HepG2 (cell line): ENCODE data around the gene SLC26A4.

ENCODE experiments used
- ARID2 ChIP-seq: sonication (generic); formaldehyde crosslinking; IDR thresholded peaks from 2 replicates; pipeline ENCODE4 v1.8.1; 2022; ENCODE audit warnings: mild to moderate bottlenecking, missing genetic modification reagents, borderline replicate concordance
- ELF4 ChIP-seq: sonication (generic); formaldehyde crosslinking; IDR thresholded peaks from 2 replicates; pipeline ENCODE4 v1.5.0; 2020; ENCODE audit warnings: missing genetic modification reagents, mild to moderate bottlenecking, moderate library complexity, borderline replicate concordance
- NCOA5 ChIP-seq: sonication (generic); formaldehyde crosslinking; IDR thresholded peaks from 2 replicates; pipeline ENCODE4 v1.4.0; 2020; ENCODE audit warnings: missing genetic modification reagents
- NFE2L2 ChIP-seq: fragments of 150-350 bp; IDR thresholded peaks from 2 replicates; pipeline ENCODE4 v1.6.1; 2014; ENCODE audit warnings: low read length
- TBX3 ChIP-seq: fragments of 450-650 bp; IDR thresholded peaks from 2 replicates; pipeline ENCODE4 v1.6.1; 2017; ENCODE audit warnings: antibody characterized with exemption, mild to moderate bottlenecking, inconsistent platforms, borderline replicate concordance
- ZNF143 ChIP-seq: sonication (generic); formaldehyde crosslinking; IDR thresholded peaks from 2 replicates; pipeline ENCODE4 v1.4.0; 2020; ENCODE audit warnings: missing genetic modification reagents
- ZNF275 ChIP-seq: sonication (generic); formaldehyde crosslinking; IDR thresholded peaks from 2 replicates; pipeline ENCODE4 v1.8.0; 2022; ENCODE audit warnings: missing genetic modification reagents, mild to moderate bottlenecking, inconsistent platforms, borderline replicate concordance
- ZNF670 ChIP-seq: sonication (generic); formaldehyde crosslinking; IDR thresholded peaks from 2 replicates; pipeline ENCODE4 v1.8.0; 2022; ENCODE audit warnings: mild to moderate bottlenecking, missing genetic modification reagents, borderline replicate concordance
- TF ChIP-seq, protein P1 (sequence below): sonication (generic); formaldehyde crosslinking; IDR thresholded peaks from 2 replicates; pipeline ENCODE4 v1.8.0; 2022; ENCODE audit warnings: mild to moderate bottlenecking, missing genetic modification reagents, borderline replicate concordance
- TF ChIP-seq, protein P2 (sequence below): sonication (generic); formaldehyde crosslinking; IDR thresholded peaks from 2 replicates; pipeline ENCODE4 v1.5.0; 2020; ENCODE audit warnings: mild to moderate bottlenecking, missing genetic modification reagents, moderate library complexity
- TF ChIP-seq, protein P3 (sequence below): sonication (generic); formaldehyde crosslinking; IDR thresholded peaks from 2 replicates; pipeline ENCODE4 v1.4.0; 2020; ENCODE audit warnings: mild to moderate bottlenecking, missing genetic modification reagents
- TF ChIP-seq, protein P4 (sequence below): sonication (generic); formaldehyde crosslinking; IDR thresholded peaks from 2 replicates; pipeline ENCODE4 v1.4.0; 2020; ENCODE audit warnings: missing genetic modification reagents

DNA sequence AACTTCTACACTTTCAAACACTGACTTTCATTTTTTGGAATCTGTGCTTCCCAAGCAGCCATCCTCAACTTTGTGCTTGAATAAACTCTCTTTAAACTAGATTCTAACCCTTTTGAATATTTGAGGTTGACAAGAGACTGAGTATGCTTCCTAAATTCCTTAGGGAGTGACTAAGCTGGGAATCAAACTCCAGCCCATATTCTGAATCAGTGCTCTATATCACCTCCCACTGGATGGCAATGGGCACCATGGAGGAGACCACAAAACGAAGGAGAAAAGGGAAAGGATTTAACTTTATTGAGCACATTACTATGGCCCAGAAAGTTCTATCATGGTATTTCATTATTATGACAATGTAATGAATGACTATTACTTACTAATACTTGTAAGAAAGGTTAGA is 17.2 kb upstream of the SLC26A4 start:
- TF ChIP-seq TBX3 (no peak), ZNF275 (CRISPR knock-in tag) (no peak), ARID2 (CRISPR knock-in tag) (no peak), ELF4 (CRISPR knock-in tag) (no peak), NFE2L2 (no peak), ZNF143 (CRISPR knock-in tag) (no peak), ZNF670 (CRISPR knock-in tag) (no peak), NCOA5 (CRISPR knock-in tag) (no peak)
- TF ChIP-seq, protein P1, sequence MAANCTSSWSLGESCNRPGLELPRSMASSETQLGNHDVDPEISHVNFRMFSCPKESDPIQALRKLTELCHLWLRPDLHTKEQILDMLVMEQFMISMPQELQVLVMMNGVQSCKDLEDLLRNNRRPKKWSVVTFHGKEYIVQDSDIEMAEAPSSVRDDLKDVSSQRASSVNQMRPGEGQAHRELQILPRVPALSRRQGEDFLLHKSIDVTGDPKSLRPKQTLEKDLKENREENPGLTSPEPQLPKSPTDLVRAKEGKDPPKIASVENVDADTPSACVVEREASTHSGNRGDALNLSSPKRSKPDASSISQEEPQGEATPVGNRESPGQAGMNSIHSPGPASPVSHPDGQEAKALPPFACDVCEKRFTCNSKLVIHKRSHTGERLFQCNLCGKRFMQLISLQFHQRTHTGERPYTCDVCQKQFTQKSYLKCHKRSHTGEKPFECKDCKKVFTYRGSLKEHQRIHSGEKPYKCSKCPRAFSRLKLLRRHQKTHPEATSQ = no peak
- TF ChIP-seq, protein P2, sequence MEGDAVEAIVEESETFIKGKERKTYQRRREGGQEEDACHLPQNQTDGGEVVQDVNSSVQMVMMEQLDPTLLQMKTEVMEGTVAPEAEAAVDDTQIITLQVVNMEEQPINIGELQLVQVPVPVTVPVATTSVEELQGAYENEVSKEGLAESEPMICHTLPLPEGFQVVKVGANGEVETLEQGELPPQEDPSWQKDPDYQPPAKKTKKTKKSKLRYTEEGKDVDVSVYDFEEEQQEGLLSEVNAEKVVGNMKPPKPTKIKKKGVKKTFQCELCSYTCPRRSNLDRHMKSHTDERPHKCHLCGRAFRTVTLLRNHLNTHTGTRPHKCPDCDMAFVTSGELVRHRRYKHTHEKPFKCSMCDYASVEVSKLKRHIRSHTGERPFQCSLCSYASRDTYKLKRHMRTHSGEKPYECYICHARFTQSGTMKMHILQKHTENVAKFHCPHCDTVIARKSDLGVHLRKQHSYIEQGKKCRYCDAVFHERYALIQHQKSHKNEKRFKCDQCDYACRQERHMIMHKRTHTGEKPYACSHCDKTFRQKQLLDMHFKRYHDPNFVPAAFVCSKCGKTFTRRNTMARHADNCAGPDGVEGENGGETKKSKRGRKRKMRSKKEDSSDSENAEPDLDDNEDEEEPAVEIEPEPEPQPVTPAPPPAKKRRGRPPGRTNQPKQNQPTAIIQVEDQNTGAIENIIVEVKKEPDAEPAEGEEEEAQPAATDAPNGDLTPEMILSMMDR (CRISPR knock-in tag) = no peak
- TF ChIP-seq, protein P3, sequence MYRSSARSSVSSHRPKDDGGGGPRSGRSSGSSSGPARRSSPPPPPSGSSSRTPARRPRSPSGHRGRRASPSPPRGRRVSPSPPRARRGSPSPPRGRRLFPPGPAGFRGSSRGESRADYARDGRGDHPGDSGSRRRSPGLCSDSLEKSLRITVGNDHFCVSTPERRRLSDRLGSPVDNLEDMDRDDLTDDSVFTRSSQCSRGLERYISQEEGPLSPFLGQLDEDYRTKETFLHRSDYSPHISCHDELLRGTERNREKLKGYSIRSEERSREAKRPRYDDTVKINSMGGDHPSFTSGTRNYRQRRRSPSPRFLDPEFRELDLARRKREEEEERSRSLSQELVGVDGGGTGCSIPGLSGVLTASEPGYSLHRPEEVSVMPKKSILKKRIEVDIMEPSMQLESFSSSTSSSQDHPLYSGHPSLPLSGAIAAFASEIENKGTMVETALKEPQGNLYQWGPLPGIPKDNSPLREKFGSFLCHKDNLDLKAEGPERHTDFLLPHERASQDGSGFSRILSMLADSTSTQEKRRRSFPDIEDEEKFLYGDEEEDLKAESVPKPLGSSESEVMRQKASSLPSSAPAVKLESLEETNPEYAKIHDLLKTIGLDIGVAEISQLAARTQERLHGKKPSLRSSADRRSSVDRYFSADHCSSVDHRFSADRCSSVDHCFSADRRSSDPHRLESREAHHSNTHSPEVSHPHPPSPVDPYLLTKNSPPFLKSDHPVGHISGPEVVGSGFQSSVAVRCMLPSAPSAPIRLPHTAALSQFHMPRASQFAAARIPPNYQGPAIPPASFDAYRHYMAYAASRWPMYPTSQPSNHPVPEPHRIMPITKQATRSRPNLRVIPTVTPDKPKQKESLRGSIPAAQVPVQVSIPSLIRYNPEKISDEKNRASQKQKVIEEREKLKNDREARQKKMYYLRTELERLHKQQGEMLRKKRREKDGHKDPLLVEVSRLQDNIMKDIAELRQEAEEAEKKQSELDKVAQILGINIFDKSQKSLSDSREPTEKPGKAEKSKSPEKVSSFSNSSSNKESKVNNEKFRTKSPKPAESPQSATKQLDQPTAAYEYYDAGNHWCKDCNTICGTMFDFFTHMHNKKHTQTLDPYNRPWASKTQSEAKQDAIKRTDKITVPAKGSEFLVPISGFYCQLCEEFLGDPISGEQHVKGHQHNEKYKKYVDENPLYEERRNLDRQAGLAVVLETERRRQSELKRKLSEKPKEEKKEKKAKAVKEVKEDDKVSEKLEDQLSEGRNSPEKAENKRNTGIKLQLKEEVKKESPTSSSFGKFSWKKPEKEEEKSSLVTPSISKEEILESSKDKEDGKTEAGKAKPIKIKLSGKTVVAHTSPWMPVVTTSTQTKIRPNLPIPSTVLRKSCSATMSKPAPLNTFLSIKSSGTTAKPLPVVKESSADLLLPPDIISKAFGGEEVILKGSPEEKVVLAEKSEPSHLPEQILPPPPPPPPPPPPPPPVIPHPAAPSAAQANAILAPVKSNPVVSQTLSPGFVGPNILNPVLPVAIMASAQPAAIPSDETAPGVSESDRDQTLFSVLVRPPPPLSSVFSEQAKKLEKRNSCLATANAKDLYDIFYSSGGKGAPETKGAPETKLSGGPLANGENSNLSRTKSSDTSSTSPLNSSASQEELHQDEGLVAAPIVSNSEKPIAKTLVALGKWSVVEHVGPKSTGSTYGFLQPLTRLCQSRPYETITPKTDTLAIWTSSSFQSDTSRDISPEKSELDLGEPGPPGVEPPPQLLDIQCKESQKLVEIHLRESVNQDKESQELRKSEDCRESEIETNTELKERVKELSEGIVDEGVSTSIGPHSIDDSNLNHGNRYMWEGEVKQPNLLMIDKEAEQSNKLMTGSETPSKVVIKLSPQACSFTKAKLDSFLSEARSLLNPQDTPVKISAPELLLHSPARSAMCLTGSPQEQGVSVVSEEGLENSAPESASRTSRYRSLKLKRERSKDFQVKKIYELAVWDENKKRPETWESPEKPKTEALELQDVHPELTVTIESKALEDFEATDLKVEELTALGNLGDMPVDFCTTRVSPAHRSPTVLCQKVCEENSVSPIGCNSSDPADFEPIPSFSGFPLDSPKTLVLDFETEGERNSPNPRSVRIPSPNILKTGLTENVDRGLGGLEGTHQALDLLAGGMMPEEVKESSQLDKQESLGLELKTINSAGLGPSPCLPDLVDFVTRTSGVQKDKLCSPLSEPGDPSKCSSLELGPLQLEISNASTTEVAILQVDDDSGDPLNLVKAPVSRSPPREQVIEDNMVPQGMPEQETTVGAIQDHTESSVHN (CRISPR knock-in tag) = no peak
- TF ChIP-seq, protein P4, sequence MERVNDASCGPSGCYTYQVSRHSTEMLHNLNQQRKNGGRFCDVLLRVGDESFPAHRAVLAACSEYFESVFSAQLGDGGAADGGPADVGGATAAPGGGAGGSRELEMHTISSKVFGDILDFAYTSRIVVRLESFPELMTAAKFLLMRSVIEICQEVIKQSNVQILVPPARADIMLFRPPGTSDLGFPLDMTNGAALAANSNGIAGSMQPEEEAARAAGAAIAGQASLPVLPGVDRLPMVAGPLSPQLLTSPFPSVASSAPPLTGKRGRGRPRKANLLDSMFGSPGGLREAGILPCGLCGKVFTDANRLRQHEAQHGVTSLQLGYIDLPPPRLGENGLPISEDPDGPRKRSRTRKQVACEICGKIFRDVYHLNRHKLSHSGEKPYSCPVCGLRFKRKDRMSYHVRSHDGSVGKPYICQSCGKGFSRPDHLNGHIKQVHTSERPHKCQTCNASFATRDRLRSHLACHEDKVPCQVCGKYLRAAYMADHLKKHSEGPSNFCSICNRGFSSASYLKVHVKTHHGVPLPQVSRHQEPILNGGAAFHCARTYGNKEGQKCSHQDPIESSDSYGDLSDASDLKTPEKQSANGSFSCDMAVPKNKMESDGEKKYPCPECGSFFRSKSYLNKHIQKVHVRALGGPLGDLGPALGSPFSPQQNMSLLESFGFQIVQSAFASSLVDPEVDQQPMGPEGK (CRISPR knock-in tag) = no peak
